Neural progenitor cell (in vitro differentiated cells): ENCODE results near the gene PACSIN2.

Experiments used
- EZH2 ChIP-seq: fragments of 200-600 bp; sonication (generic); IDR thresholded peaks from 2 replicates; pipeline ENCODE4 v1.6.1; 2017; ENCODE audit warnings: antibody characterized with exemption, mild to moderate bottlenecking, moderate library complexity
- EZH2phosphoT487 ChIP-seq: fragments of 200-600 bp; sonication (generic); IDR thresholded peaks from 2 replicates; pipeline ENCODE4 v1.6.1; 2017; ENCODE audit warnings: antibody characterized with exemption
- TF ChIP-seq, protein P1 (sequence below): fragments of 200-600 bp; sonication (generic); IDR thresholded peaks from 2 replicates; pipeline ENCODE4 v1.5.1; 2017; ENCODE audit warnings: antibody characterized with exemption, mild to moderate bottlenecking

GRCh38 chr22:42951093-42951710 is 63.7 kb downstream of the PACSIN2 start:
- TF ChIP-seq, protein P1, sequence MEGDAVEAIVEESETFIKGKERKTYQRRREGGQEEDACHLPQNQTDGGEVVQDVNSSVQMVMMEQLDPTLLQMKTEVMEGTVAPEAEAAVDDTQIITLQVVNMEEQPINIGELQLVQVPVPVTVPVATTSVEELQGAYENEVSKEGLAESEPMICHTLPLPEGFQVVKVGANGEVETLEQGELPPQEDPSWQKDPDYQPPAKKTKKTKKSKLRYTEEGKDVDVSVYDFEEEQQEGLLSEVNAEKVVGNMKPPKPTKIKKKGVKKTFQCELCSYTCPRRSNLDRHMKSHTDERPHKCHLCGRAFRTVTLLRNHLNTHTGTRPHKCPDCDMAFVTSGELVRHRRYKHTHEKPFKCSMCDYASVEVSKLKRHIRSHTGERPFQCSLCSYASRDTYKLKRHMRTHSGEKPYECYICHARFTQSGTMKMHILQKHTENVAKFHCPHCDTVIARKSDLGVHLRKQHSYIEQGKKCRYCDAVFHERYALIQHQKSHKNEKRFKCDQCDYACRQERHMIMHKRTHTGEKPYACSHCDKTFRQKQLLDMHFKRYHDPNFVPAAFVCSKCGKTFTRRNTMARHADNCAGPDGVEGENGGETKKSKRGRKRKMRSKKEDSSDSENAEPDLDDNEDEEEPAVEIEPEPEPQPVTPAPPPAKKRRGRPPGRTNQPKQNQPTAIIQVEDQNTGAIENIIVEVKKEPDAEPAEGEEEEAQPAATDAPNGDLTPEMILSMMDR: no peak
- TF ChIP-seq EZH2 (no peak), EZH2phosphoT487 (no peak)
